VCaP (cell line): ENCODE data around the gene CYP21A2.
"Not testable (repeated sequence)": the region's sequence is repeated elsewhere in the genome, so short reads cannot be mapped to it uniquely, and the experiment has no call there.

Experiments
- H3K27ac ChIP-seq: fragments of 450-650 bp; 2 replicates; pipeline ENCODE4 v1.5.1; 2017
- TF ChIP-seq, protein P1 (sequence below): fragments of 450-650 bp; conservative IDR thresholded peaks from 2 replicates; pipeline ENCODE4 v1.5.1; 2017; ENCODE audit warnings: mild to moderate bottlenecking, moderate library complexity

CYP21A2 gene

DNA sequence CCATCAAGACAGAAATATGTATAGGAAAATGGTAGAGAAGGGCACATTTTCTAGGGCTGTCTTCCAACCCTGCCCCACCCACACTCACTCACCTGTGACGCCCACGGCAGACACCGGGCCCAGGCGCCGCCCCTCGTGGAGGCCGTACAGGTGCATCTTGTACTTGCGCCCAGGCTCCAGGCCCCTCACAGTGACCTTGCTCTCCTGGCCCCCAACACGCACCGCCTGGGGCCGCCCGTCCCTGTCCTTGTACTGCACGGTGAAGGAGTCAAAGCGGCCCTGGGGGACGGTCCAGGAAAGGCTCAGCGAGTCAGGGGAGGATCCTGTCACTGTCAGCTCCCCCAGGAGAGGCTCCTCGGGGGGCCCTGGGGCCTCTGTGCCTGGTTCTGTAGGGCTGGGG is 19.8 kb downstream of the CYP21A2 start:
- H3K27ac ChIP-seq, result no peak overlapping the region
- TF ChIP-seq, protein P1, sequence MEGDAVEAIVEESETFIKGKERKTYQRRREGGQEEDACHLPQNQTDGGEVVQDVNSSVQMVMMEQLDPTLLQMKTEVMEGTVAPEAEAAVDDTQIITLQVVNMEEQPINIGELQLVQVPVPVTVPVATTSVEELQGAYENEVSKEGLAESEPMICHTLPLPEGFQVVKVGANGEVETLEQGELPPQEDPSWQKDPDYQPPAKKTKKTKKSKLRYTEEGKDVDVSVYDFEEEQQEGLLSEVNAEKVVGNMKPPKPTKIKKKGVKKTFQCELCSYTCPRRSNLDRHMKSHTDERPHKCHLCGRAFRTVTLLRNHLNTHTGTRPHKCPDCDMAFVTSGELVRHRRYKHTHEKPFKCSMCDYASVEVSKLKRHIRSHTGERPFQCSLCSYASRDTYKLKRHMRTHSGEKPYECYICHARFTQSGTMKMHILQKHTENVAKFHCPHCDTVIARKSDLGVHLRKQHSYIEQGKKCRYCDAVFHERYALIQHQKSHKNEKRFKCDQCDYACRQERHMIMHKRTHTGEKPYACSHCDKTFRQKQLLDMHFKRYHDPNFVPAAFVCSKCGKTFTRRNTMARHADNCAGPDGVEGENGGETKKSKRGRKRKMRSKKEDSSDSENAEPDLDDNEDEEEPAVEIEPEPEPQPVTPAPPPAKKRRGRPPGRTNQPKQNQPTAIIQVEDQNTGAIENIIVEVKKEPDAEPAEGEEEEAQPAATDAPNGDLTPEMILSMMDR, result no peak

DNA sequence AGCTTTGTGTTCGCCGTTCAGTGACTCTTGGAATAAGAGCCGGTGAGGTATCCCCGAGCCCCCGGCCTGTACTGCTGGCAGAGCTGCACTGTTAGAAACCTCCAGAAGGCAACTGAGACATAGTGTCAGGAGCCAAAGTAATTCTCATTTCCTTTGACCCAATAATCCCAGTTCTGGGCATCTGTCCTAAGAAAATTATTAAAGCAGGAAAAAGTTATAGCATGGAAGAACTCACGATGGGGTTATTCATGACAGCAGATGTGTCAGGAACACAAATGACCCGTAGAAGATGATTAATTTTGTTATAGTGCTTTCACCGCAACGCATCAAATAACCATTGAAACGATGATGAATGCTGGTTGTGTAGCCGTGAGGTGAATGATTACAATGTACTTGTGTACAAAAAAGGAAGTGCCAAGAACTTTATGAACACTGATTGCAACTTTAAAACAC is 20.3 kb downstream of the CYP21A2 start:
- no peak overlapping the region for H3K27ac ChIP-seq
- TF ChIP-seq, protein P1, result no peak

DNA sequence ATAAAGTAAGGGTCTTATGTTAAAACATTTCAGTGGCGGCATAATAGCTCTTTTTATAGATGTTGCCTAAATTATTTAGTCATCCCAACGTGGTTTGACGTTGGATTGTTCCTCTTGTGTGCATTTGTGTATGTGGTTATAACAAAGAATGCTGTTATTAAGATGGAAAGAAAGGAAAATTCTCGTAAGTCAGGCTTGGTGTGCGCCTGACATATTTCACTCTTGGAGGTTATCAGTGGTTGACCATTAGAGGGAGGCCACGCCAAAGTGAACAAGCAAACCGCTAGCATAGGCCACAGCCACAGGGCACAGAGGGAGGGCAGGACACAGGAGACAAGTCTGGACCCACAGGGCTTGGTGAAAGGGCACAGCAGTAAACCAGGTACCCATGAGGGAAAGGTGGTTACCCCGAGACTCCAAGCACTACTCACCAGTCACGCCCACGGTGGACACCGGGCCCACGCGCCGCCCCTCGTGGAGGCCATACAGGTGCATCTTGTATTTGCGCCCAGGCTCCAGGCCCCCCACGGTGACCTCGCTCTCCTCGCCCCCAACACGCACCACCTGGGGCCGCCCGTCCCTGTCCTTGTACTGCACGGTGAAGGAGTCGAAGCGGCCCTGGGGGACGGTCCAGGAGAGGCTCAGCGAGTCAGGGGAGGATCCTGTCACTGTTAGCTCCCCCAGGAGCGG is 22.9 kb downstream of the CYP21A2 start:
- no peak overlapping the region for H3K27ac ChIP-seq
- TF ChIP-seq, protein P1, result no peak

DNA sequence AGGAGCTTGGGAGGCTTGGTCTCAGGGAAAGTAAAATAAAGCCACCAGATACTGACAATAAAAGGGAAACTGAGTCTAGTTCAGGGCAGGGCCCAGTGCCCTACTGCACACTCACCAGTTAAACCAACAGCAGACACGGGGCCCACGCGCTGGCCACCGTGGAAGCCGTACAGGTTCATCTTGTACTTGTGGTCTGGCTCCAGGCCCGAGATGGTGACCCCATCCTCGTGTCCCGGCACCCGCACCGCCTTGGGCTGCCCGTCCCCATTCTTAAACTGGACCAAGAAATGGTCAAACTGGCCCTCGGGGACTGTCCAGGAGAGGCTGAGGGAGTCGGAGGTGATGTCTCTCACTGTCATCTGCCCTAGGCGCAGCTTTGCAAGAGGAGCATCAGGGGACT is 26.5 kb downstream of the CYP21A2 start:
- TF ChIP-seq, protein P1, result no peak
- H3K27ac ChIP-seq, result no peak overlapping the region

DNA sequence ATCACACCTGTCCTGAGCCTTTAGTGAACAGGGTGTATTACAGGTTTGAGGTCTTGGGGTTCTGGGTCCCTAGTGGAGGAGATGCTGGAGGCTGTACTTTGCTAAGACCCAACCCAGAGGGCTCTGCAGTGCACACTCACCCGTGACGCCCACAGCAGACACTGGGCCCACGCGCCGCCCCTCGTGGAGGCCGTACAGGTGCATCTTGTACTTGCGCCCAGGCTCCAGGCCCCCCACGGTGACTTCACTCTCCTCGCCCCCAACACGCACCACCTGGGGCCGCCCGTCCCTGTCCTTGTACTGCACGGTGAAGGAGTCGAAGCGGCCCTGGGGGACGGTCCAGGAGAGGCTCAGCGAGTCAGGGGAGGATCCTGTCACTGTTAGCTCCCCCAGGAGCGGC is 29.3 kb downstream of the CYP21A2 start:
- not testable (repeated sequence) for H3K27ac ChIP-seq

DNA sequence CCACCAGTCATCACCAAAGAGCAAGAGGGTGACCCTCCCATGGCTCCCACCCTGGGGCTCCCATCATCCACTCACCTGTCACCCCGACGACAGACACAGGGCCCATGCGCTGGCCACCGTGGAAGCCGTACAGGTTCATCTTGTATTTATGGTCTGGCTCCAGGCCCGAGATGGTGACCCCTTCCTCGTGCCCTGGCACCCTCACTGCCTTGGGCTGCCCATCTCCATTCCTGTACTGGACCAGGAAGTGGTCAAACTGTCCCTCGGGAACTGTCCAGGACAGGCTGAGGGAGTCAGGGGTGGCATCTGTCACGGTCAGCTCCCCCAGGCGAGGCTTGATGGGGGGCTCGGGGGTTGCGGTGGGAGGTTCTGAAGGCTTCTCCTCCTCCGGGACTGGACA is 30.1 kb downstream of the CYP21A2 start:
- H3K27ac ChIP-seq, result not testable (repeated sequence)

DNA sequence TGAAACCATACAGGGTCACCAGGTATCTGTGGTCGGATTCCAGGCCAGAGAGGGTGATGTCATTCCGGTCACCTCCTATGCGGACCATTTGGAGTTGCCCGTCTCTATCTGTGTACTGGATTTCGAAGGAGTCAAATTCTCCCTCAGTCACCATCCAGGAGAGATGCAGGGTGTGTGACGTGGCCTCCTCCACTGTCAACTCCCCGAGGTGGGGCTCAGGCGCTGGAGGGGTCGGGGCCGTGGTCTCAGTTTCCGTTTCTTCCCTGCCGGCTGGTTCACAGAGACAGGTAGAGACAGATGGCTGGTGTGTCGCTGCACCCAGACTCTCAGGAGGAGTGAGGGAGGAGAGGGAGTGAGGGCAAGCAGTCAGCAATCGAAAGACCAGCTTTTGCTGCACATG is 30.7 kb downstream of the CYP21A2 start:
- H3K27ac ChIP-seq, result no peak overlapping the region
- TF ChIP-seq, protein P1, result no peak

DNA sequence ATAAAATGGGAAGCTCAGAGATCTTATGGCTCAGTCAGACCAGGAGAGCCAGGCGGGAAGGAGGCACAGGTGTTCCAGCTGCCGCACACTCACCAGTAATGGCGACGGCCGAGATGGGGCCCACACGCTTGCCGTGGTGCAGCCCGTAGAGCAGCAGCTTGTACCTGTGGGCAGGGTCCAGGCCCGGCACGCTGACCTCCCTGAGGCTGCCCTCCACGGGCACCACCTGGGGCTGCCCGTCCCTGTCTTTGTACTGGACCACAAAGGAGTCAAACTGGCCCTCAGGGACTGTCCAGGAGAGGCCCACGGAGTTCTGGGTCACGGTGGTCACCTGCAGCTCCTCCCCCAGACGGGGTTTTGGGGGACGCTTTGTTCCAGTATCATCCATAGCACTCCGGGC is 31.2 kb downstream of the CYP21A2 start:
- TF ChIP-seq, protein P1, result no peak
- no peak overlapping the region for H3K27ac ChIP-seq
